ENCODE data around the gene TBC1D7.

- TF ChIP-seq POLR2A (IDR thresholded peaks at IDR 0.05; ENCODE audit: low read length) (no peak), GATA1 (IDR thresholded peaks at IDR 0.05; ENCODE audit: low read depth, low read length) (no peak)
Measured at GRCh38 chr6:13287104-13287503, 41.2 kb downstream of the TBC1D7 start.
